HEK293 (cell line): ENCODE data around the gene SYNDIG1.
A peak's percentile ranks its signal among the peaks of the same experiment; 100 is the strongest.

ENCODE experiments used
- ELK4 ChIP-seq: IDR thresholded peaks from 2 replicates; pipeline ENCODE4 v1.6.1; 2011; ENCODE audit warnings: mild to moderate bottlenecking, low read depth, low read length, borderline replicate concordance
- GFI1B ChIP-seq: fragments of 450-650 bp; formaldehyde crosslinking; IDR thresholded peaks from 2 replicates; pipeline ENCODE4 v1.5.1; 2016; ENCODE audit warnings: missing biosample characterization, missing genetic modification characterization
- OVOL3 ChIP-seq: fragments of 450-650 bp; formaldehyde crosslinking; IDR thresholded peaks from 2 replicates; pipeline ENCODE4 v1.5.1; 2016; ENCODE audit warnings: missing biosample characterization, missing genetic modification characterization
- PRDM2 ChIP-seq: fragments of 450-650 bp; formaldehyde crosslinking; IDR thresholded peaks from 2 replicates; pipeline ENCODE4 v1.5.1; 2016; ENCODE audit warnings: missing biosample characterization, missing genetic modification characterization, borderline replicate concordance
- SETDB1 ChIP-seq: IDR thresholded peaks from one replicate; pipeline ENCODE4 v1.6.1; 2017; ENCODE audit warnings: mild to moderate bottlenecking, low read length, moderate library complexity, mixed read lengths; ENCODE audit not compliant: insufficient read length
- ZBTB26 ChIP-seq: fragments of 450-650 bp; formaldehyde crosslinking; optimal IDR thresholded peaks from 2 replicates; pipeline ENCODE3; 2016; ENCODE audit warnings: missing biosample characterization, mild to moderate bottlenecking, missing genetic modification characterization
- ZBTB44 ChIP-seq: fragments of 450-650 bp; IDR thresholded peaks from 2 replicates; pipeline ENCODE4 v1.5.1; 2018; ENCODE audit warnings: missing biosample characterization, mild to moderate bottlenecking, missing genetic modification characterization
- ZBTB8A ChIP-seq: fragments of 450-650 bp; formaldehyde crosslinking; IDR thresholded peaks from 2 replicates; pipeline ENCODE4 v1.5.1; 2016; ENCODE audit warnings: missing biosample characterization, missing genetic modification characterization
- ZFP3 ChIP-seq: fragments of 450-650 bp; formaldehyde crosslinking; IDR thresholded peaks from 2 replicates; pipeline ENCODE4 v1.5.1; 2016; ENCODE audit warnings: low read depth, missing biosample characterization, missing genetic modification characterization
- ZNF10 ChIP-seq: fragments of 450-650 bp; formaldehyde crosslinking; IDR thresholded peaks from 2 replicates; pipeline ENCODE4 v1.5.1; 2017; ENCODE audit warnings: missing biosample characterization, missing genetic modification characterization
- ZNF132 ChIP-seq: fragments of 450-650 bp; formaldehyde crosslinking; IDR thresholded peaks from 2 replicates; pipeline ENCODE4 v1.5.1; 2017; ENCODE audit warnings: missing biosample characterization, missing genetic modification characterization, borderline replicate concordance
- ZNF148 ChIP-seq: fragments of 450-650 bp; formaldehyde crosslinking; IDR thresholded peaks from 2 replicates; pipeline ENCODE4 v1.5.0; 2017; ENCODE audit warnings: missing biosample characterization, missing genetic modification characterization, borderline replicate concordance
- ZNF157 ChIP-seq: fragments of 450-650 bp; formaldehyde crosslinking; IDR thresholded peaks from 2 replicates; pipeline ENCODE4 v1.5.1; 2016; ENCODE audit warnings: missing biosample characterization, missing genetic modification characterization
- ZNF184 ChIP-seq: fragments of 450-650 bp; IDR thresholded peaks from 2 replicates; pipeline ENCODE4 v1.5.1; 2018; ENCODE audit warnings: missing biosample characterization, mild to moderate bottlenecking, missing genetic modification characterization
- ZNF2 ChIP-seq: fragments of 450-650 bp; formaldehyde crosslinking; IDR thresholded peaks from 2 replicates; pipeline ENCODE4 v1.5.1; 2016; ENCODE audit warnings: missing biosample characterization, missing genetic modification characterization
- ZNF202 ChIP-seq: fragments of 450-650 bp; formaldehyde crosslinking; IDR thresholded peaks from 2 replicates; pipeline ENCODE4 v1.5.1; 2016; ENCODE audit warnings: missing biosample characterization, missing genetic modification characterization, borderline replicate concordance
- ZNF248 ChIP-seq: fragments of 450-650 bp; formaldehyde crosslinking; IDR thresholded peaks from 2 replicates; pipeline ENCODE4 v1.5.1; 2017; ENCODE audit warnings: missing biosample characterization, missing genetic modification characterization
- ZNF341 ChIP-seq: fragments of 450-650 bp; formaldehyde crosslinking; IDR thresholded peaks from 2 replicates; pipeline ENCODE4; 2016; ENCODE audit warnings: low read depth, missing biosample characterization, missing genetic modification characterization
- ZNF350 ChIP-seq: fragments of 450-650 bp; formaldehyde crosslinking; IDR thresholded peaks from 2 replicates; pipeline ENCODE4 v1.5.0; 2017; ENCODE audit warnings: missing biosample characterization, mild to moderate bottlenecking, missing genetic modification characterization
- ZNF366 ChIP-seq: fragments of 450-650 bp; formaldehyde crosslinking; conservative IDR thresholded peaks from 2 replicates; pipeline ENCODE4 v1.5.1; 2016; ENCODE audit warnings: missing biosample characterization, missing genetic modification characterization
- ZNF37A ChIP-seq: fragments of 450-650 bp; IDR thresholded peaks from 2 replicates; pipeline ENCODE4 v1.5.1; 2018; ENCODE audit warnings: missing biosample characterization, missing genetic modification characterization
- ZNF433 ChIP-seq: fragments of 450-650 bp; formaldehyde crosslinking; IDR thresholded peaks from 2 replicates; pipeline ENCODE4 v1.5.1; 2016; ENCODE audit warnings: missing biosample characterization, missing genetic modification characterization, low read depth
- ZNF514 ChIP-seq: fragments of 450-650 bp; formaldehyde crosslinking; IDR thresholded peaks from 2 replicates; pipeline ENCODE4 v1.5.1; 2016; ENCODE audit warnings: missing biosample characterization, missing genetic modification characterization
- ZNF529 ChIP-seq: fragments of 450-650 bp; formaldehyde crosslinking; IDR thresholded peaks from 2 replicates; pipeline ENCODE4 v1.5.1; 2017; ENCODE audit warnings: missing genetic modification characterization, missing biosample characterization; ENCODE audit not compliant: insufficient replicate concordance
- ZNF560 ChIP-seq: fragments of 450-650 bp; formaldehyde crosslinking; IDR thresholded peaks from 2 replicates; pipeline ENCODE4 v1.5.1; 2017; ENCODE audit warnings: missing biosample characterization, missing genetic modification characterization, borderline replicate concordance
- ZNF610 ChIP-seq: fragments of 450-650 bp; formaldehyde crosslinking; IDR thresholded peaks from 2 replicates; pipeline ENCODE4 v1.5.1; 2016; ENCODE audit warnings: missing biosample characterization, missing genetic modification characterization, borderline replicate concordance
- ZNF621 ChIP-seq: fragments of 450-650 bp; formaldehyde crosslinking; IDR thresholded peaks from 2 replicates; pipeline ENCODE4 v1.5.1; 2017; ENCODE audit warnings: missing biosample characterization, missing genetic modification characterization
- ZNF654 ChIP-seq: fragments of 450-650 bp; formaldehyde crosslinking; IDR thresholded peaks from 2 replicates; pipeline ENCODE4 v1.5.1; 2016; ENCODE audit warnings: low read depth, missing biosample characterization, missing genetic modification characterization

The SYNDIG1 gene

GRCh38 chr20:24469116-24469893, at the start of gene SYNDIG1 (continued):
- TF ChIP-seq ZNF341 (tag by site-specific recombination): no peak
- TF ChIP-seq ZFP3 (tag by site-specific recombination): no peak
- no peak for TF ChIP-seq ZNF2 (tag by site-specific recombination)
- peak; percentile 78 for TF ChIP-seq ZBTB8A (tag by site-specific recombination)
- TF ChIP-seq ZNF529: no peak
- no peak for TF ChIP-seq GFI1B (tag by site-specific recombination)
- no peak for TF ChIP-seq OVOL3 (tag by site-specific recombination)
- TF ChIP-seq ZNF148 (tag by site-specific recombination): no peak
- no peak for TF ChIP-seq ZNF157 (tag by site-specific recombination)
- TF ChIP-seq ZNF248 (tag by site-specific recombination): no peak
- no peak for TF ChIP-seq ZNF350
- TF ChIP-seq ZNF560 (tag by site-specific recombination): no peak
- no peak for TF ChIP-seq PRDM2 (tag by site-specific recombination)
- 0 out of 2 replicates have a peak, but pooled peaks have one; percentile 3 for TF ChIP-seq ZNF37A (tag by site-specific recombination)
- no peak for TF ChIP-seq ELK4
- no peak for TF ChIP-seq ZNF132 (tag by site-specific recombination)
- no peak for TF ChIP-seq ZNF621
- no peak for TF ChIP-seq ZBTB44
- TF ChIP-seq ZBTB26: peak; percentile 54
- TF ChIP-seq ZNF10 (tag by site-specific recombination): no peak
- TF ChIP-seq ZNF184 (tag by site-specific recombination): 0 out of 2 replicates have a peak, but pooled peaks have one; percentile 19
- TF ChIP-seq ZNF202: no peak
- no peak for TF ChIP-seq ZNF654 (tag by site-specific recombination)
- no peak for TF ChIP-seq ZNF366 (tag by site-specific recombination)
- TF ChIP-seq ZNF610 (tag by site-specific recombination): no peak
- TF ChIP-seq ZNF433 (tag by site-specific recombination): no peak
- TF ChIP-seq ZNF514 (tag by site-specific recombination): no peak
- no peak for TF ChIP-seq SETDB1
